Measurements from ENCODE around the gene SNX5.
A peak's percentile ranks its signal among the peaks of the same experiment; 100 is the strongest.

Gene SNX5

DNA sequence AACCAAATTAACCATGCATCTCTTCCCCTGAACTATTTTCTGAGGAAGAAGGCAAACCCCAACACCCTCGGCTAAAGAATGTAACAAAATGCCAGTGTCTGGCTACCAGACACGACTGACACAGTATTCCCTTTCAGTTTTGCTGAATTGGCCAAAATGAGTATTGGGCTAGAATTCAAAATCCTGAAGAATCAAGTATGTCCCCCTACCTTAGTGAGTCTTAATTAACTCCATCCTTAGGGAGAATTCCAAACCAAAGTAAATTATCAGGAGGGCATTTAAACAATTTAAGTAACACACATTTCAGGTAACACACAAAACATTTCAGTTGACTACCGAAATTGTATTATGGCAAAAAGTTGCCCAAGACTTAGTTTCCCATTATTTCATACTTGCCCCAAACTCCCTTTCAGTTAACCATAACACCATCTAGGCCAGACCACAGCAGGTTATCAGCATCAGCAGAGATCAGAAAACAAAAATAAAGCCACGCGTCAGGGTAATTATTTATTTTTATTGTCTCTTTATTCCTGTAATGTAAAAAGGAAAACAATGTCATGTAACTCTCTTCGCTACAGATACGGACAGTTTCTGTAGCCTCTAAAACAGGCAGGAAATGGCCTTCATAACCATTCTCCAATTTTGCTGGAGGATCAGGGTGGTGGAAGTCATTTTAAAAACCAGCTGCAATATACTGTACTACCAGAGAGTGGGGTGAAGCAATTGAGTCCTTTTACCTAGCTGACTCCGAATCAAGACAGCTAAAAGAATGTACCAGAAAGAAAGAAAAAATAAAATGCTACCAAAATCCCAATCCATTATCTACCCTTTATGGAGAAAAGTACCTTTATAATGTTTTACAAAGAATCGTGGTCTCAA is 1.9 kb downstream of the SNX5 start:
- peak; percentile 73 for DNase-seq (ENCODE audit: low read depth)
- TF ChIP-seq, protein P1, sequence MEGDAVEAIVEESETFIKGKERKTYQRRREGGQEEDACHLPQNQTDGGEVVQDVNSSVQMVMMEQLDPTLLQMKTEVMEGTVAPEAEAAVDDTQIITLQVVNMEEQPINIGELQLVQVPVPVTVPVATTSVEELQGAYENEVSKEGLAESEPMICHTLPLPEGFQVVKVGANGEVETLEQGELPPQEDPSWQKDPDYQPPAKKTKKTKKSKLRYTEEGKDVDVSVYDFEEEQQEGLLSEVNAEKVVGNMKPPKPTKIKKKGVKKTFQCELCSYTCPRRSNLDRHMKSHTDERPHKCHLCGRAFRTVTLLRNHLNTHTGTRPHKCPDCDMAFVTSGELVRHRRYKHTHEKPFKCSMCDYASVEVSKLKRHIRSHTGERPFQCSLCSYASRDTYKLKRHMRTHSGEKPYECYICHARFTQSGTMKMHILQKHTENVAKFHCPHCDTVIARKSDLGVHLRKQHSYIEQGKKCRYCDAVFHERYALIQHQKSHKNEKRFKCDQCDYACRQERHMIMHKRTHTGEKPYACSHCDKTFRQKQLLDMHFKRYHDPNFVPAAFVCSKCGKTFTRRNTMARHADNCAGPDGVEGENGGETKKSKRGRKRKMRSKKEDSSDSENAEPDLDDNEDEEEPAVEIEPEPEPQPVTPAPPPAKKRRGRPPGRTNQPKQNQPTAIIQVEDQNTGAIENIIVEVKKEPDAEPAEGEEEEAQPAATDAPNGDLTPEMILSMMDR (conservative IDR thresholded peaks at IDR 0.05; ENCODE audit: low read depth, low read length), result peak; percentile 40

DNA sequence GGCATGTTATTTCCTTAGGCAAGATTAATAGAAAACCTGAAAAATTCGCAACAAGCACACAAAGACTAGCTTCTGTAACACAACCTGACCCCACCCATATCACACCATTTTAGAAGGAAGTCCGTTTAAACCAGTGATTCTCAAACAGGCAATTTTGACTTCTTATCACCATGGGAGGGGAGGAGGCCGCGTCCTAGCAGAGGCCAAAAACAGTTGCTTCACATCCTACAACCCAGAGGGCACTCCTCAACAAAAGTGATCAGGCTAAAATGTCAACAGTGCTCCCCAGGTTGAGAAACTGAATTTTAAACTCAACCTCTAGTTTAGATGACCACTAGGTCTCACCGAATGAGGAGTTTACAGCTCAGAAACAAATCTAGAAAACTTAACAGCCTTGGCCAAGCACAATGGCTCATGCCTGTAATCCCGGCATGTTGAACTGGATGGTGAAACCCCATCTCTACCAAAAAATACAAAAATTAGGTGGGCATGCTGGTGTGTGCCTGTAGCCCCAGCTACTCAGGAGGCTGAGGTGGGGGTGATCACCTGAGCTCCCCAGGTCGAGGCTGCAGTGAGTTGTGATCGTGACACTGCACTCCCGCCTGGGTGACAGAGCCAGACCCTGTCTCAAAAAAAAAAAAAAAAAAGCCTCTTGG is 3.4 kb downstream of the SNX5 start:
- H3K4me3 ChIP-seq (ENCODE audit: low read depth, low read length), result no peak overlapping the region
- TF ChIP-seq, protein P1 (conservative IDR thresholded peaks at IDR 0.05; ENCODE audit: low read depth, low read length), result no peak
- DNase-seq (ENCODE audit: low read depth), result no peak

More for the DNA sequence above, 1.9 kb downstream of the SNX5 start:
- H3K4me3 ChIP-seq (ENCODE audit: low read depth, low read length), result peak overlapping the region; percentile 90

DNA sequence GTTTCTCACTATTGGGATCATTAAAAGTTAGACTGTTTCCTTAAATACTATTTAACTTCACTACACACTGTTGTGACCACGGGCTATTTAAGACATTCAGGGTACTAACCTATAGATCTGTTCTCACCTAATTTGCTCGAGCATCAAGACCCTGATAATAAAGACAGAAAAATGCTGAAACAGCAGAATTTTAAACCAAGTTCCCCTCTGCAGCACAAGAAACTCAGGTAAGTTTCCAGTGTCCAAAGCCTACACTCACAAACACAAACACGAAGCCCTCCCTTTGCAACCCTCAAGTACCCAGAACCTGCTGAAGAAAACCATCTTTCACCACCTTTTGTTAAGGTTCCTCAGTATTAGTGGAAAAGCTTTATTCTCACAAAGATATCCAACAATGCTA is 4.0 kb downstream of the SNX5 start:
- DNase-seq (ENCODE audit: low read depth), result no peak
- TF ChIP-seq, protein P1 (conservative IDR thresholded peaks at IDR 0.05; ENCODE audit: low read depth, low read length), result no peak
- no peak overlapping the region for H3K4me3 ChIP-seq (ENCODE audit: low read depth, low read length)

DNA sequence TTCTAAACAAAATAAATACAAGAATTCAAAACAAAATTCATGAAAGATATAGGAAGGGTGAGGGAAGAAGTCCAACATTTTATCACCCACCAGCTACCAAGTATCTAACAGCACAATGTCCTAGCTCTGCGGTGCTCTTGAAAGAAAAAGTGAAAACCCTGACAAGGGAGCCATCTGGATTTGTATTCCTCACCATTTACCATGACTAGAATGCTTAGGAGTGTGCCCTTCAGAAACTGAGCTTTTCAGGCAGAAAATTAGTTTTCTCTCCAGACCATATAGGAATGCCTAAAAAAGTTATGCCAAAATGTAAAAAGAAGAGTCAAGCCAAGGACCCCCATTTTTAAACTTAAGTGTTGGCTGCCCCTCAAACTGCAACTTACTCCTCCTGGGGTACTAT is 4.5 kb downstream of the SNX5 start:
- no peak for DNase-seq (ENCODE audit: low read depth)
- no peak overlapping the region for H3K4me3 ChIP-seq (ENCODE audit: low read depth, low read length)
- TF ChIP-seq, protein P1 (conservative IDR thresholded peaks at IDR 0.05; ENCODE audit: low read depth, low read length), result no peak

DNA sequence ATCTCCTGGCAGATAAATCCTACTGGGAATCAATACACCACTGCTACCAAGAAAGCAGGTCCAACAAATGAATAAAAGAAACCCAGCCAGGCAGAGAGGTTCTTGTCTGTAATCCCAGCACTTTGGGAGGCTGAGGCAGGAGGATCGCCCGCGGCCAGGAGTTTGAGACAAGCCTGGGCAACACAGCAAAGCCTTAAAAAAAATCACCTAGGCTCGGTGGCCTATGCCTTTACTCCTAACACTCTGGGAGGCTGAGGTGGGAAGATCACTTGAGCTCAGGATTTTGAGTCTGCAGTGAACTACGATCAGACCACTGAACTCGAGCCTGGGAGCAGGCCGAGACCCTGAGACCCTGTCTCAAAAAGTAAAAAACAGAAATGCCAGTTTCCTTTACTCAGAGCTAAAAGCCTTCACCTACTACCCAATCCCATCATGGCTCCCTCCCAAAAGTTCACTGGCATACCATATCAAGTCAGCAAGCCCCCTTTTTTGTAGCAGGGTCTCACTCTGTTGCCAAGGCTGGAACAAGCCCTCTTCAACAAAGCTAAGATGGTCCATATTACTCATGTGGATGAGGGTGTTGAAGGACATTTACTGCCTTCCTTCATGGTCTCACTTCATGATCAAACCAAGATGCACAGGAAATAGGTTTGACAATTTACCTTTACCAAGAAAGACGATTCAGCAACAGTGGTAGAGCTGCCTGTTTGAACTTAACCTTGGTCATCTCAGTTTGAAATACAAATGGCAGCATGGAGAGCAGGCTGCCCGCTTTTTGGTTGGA is 5.3 kb downstream of the SNX5 start:
- no peak overlapping the region for H3K4me3 ChIP-seq (ENCODE audit: low read depth, low read length)
- TF ChIP-seq, protein P1 (conservative IDR thresholded peaks at IDR 0.05; ENCODE audit: low read depth, low read length), result no peak
- no peak for DNase-seq (ENCODE audit: low read depth)

DNA sequence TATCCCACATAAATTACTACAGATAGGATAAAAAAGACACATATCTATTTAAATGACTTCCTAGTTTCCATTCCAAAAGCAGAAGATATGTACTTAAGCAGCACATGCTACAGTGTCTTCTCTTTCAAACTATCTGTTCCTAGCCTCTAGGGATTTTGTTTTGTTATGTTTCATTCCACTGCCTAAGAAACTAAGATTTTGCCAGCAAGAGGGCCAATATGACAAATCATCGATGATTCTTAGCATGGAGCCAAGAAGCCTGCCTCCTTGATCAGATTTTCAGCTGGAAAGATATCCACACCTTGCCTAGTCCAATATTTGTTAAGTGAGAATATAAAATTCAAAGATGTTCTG is 7.0 kb downstream of the SNX5 start:
- TF ChIP-seq, protein P1 (conservative IDR thresholded peaks at IDR 0.05; ENCODE audit: low read depth, low read length), result no peak
- no peak overlapping the region for H3K4me3 ChIP-seq (ENCODE audit: low read depth, low read length)
- DNase-seq (ENCODE audit: low read depth), result no peak
